ENCODE measurements around the gene BNIP3.

DNA sequence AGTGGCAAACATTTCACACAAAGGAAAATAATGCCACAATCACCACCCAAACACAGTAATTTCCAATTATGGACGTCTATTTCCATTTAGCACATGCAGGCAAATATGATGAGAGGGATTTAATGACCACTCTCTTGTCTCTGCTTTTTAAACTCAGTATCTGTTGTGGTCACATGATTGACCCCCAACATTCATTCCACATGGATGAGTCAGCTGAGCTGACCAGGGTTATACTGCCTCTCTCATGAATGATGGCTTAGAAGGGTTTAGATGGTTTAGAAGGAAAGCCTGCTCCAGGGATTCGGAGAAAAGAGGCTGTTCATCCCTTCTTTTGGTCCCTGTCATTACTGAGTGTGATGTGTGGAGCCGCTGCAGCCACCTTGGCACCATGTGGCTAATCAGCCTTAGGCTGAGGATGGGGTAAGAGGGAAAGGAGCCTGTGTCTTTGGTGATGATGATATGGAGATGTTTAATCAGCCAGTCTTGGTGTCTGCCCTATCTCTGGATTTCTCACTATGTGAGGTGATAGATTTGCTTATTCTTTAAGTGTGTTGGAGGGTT lies 45.8 kb upstream of the BNIP3 start:
- TF ChIP-seq, protein P1, sequence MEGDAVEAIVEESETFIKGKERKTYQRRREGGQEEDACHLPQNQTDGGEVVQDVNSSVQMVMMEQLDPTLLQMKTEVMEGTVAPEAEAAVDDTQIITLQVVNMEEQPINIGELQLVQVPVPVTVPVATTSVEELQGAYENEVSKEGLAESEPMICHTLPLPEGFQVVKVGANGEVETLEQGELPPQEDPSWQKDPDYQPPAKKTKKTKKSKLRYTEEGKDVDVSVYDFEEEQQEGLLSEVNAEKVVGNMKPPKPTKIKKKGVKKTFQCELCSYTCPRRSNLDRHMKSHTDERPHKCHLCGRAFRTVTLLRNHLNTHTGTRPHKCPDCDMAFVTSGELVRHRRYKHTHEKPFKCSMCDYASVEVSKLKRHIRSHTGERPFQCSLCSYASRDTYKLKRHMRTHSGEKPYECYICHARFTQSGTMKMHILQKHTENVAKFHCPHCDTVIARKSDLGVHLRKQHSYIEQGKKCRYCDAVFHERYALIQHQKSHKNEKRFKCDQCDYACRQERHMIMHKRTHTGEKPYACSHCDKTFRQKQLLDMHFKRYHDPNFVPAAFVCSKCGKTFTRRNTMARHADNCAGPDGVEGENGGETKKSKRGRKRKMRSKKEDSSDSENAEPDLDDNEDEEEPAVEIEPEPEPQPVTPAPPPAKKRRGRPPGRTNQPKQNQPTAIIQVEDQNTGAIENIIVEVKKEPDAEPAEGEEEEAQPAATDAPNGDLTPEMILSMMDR (IDR thresholded peaks at IDR 0.05), result no peak
- no peak for TF ChIP-seq POLR2A (IDR thresholded peaks at IDR 0.05)

Data from tibial nerve (tissue), 3 donors.